ENCODE results near the gene PRKN. TPM values are rescaled to one million over a fixed set of nuclear protein-coding genes. Genes with fewer than 3 reads are reported as not detected.

Gene PRKN
- total RNA-seq, 1 experiment from 2014 or later, result 2.0 TPM

GRCh38 chr6:161722394-161722793 is 1005.2 kb downstream of the PRKN start:
- DNase-seq, result no peak
- H4K20me1 ChIP-seq (ENCODE audit: control insufficient read depth, insufficient read depth, insufficient read length), result no peaks in the 10 kb centered on the region
- WGBS (ENCODE audit: extremely low coverage, insufficient read length, low lambda C conversion rate), result no CpG with 5 or more reads among the region's 3 CpGs
- H2AFZ ChIP-seq (ENCODE audit: low read length), result no peak overlapping the region
- no peak overlapping the region for H2BK15ac ChIP-seq (ENCODE audit: low read depth, low read length)
- H3K23ac ChIP-seq (ENCODE audit: insufficient read length, low read depth, low read length), result no peak overlapping the region
- no peak overlapping the region for H3K18ac ChIP-seq (ENCODE audit: insufficient read length, low read depth, low read length)
- H3K4me1 Mint-ChIP-seq, result peaks cover 7 to 8% of the 10 kb centered on the region in 2 experiments
- no peak overlapping the region for H2BK5ac ChIP-seq (ENCODE audit: insufficient read length, low read length)
- no peak overlapping the region for H3T11ph ChIP-seq (ENCODE audit: low read length)
- H3K27ac Mint-ChIP-seq, result no peak overlapping the region
- TF ChIP-seq CTCF (conservative IDR thresholded peaks at IDR 0.05), result no peak
- H3K9me3 ChIP-seq (ENCODE audit: control insufficient read depth, low read depth, low read length), result no peaks in the 10 kb centered on the region
- no peak overlapping the region for H3K27ac ChIP-seq (ENCODE audit: insufficient read length, low read depth, low read length)
- no peak overlapping the region for H2BK12ac ChIP-seq (ENCODE audit: insufficient read length, low read depth, low read length)
- no peak overlapping the region for H4K91ac ChIP-seq (ENCODE audit: insufficient read length, low read depth, low read length)
- no peaks in the 10 kb centered on the region for H3K4me1 ChIP-seq (ENCODE audit: insufficient read depth, low read length)
- H2AK5ac ChIP-seq (ENCODE audit: insufficient read length, low read length), result no peak overlapping the region
- no peaks in the 10 kb centered on the region for H3K27me3 ChIP-seq (ENCODE audit: insufficient read depth, low read length)
- H2BK20ac ChIP-seq (ENCODE audit: low read depth, low read length, poor library complexity, severe bottlenecking), result no peak overlapping the region
- H2BK120ac ChIP-seq (ENCODE audit: low read depth, low read length, poor library complexity, severe bottlenecking), result no peak overlapping the region
- no peak overlapping the region for H3K4me2 ChIP-seq (ENCODE audit: insufficient read depth, insufficient read length, low read length)
- no peak overlapping the region for H3K14ac ChIP-seq (ENCODE audit: insufficient read depth, low read length)
- no peak overlapping the region for H3K9ac ChIP-seq (ENCODE audit: extremely low read depth, insufficient read length, low read length)
- H3K9me3 Mint-ChIP-seq, result no peaks in the 10 kb centered on the region
- H3K4ac ChIP-seq (ENCODE audit: low read depth, low read length), result no peak overlapping the region
- no peak overlapping the region for H4K8ac ChIP-seq (replicated peaks; ENCODE audit: insufficient read length, low read depth, low read length)
- H3K4me3 Mint-ChIP-seq, result no peak overlapping the region
- H3K79me1 ChIP-seq (ENCODE audit: insufficient read depth, low read depth, low read length, poor library complexity, severe bottlenecking), result no peaks in the 10 kb centered on the region
- no peaks in the 10 kb centered on the region for H3K36me3 Mint-ChIP-seq (ENCODE audit: insufficient read depth in 1 of 3, low read depth in 3 of 3)
- H3K23me2 ChIP-seq (ENCODE audit: insufficient read length, low read depth, low read length, poor library complexity, severe bottlenecking), result no peaks in the 10 kb centered on the region
- no peaks in the 10 kb centered on the region for H3K79me2 ChIP-seq (ENCODE audit: insufficient read depth, low read length)
- H4K5ac ChIP-seq (ENCODE audit: insufficient read length, low read depth, low read length), result no peak overlapping the region
- no peaks in the 10 kb centered on the region for H3K27me3 Mint-ChIP-seq (ENCODE audit: low read depth)
- H3K56ac ChIP-seq (ENCODE audit: insufficient read length, low read depth, low read length), result no peak overlapping the region
